Neural cell (in vitro differentiated cells): ENCODE results near the gene ANKMY1. TPM values are rescaled to one million over a fixed set of nuclear protein-coding genes. Genes with fewer than 3 reads are reported as not detected.
"Not testable (repeated sequence)": the region's sequence is repeated elsewhere in the genome, so short reads cannot be mapped to it uniquely, and the experiment has no call there.

Experiments used
- H2AFZ ChIP-seq: fragments of 200-600, 300-800 bp; sonication (generic), shearing (Covaris generic); 2 replicates; pipeline ENCODE4 v1.6.0; 2014; ENCODE audit warnings: low read depth, mild to moderate bottlenecking, antibody characterized with exemption, low read length, moderate library complexity
- H3F3A ChIP-seq: fragments of 200-600 bp; shearing (Covaris generic); 2 replicates; pipeline ENCODE4 v1.6.1; 2016; ENCODE audit warnings: mild to moderate bottlenecking, moderate library complexity, mixed read lengths, antibody characterized with exemption, low read length; ENCODE audit not compliant: insufficient read depth, poor library complexity, severe bottlenecking
- H3K27ac ChIP-seq: fragments of 200-600, 300-800 bp; sonication (generic), shearing (Covaris generic); 2 replicates; pipeline ENCODE4 v1.5.1; 2014; ENCODE audit warnings: mild to moderate bottlenecking, low read length, moderate library complexity
- H3K27me3 ChIP-seq: fragments of 300-800, 200-600 bp; sonication (generic), shearing (Covaris generic); 2 replicates; pipeline ENCODE4 v1.6.0; 2014; ENCODE audit warnings: mild to moderate bottlenecking, low read depth, low read length, moderate library complexity; ENCODE audit not compliant: insufficient read depth
- H3K36me3 ChIP-seq: fragments of 300-800, 200-600 bp; sonication (generic), shearing (Covaris generic); 2 replicates; pipeline ENCODE4 v1.5.1; 2014; ENCODE audit warnings: mild to moderate bottlenecking, antibody characterized with exemption, low read length, moderate library complexity; ENCODE audit not compliant: insufficient read depth
- H3K4me2 ChIP-seq: fragments of 300-800, 200-600 bp; sonication (generic), shearing (Covaris generic); 2 replicates; pipeline ENCODE4 v1.6.0; 2014; ENCODE audit warnings: mild to moderate bottlenecking, low read length
- H3K4me3 ChIP-seq: fragments of 300-800, 200-600 bp; sonication (generic), shearing (Covaris generic); 2 replicates; pipeline ENCODE4 v1.5.1; 2014; ENCODE audit warnings: mild to moderate bottlenecking, low read length, moderate library complexity
- H3K79me2 ChIP-seq: fragments of 200-600 bp; shearing (Covaris generic); replicated peaks from 2 replicates; pipeline ENCODE4 v1.6.0; 2014; ENCODE audit warnings: mild to moderate bottlenecking, low read length, moderate library complexity; ENCODE audit not compliant: insufficient read depth
- H3K9ac ChIP-seq: fragments of 300-800, 200-600 bp; sonication (generic), shearing (Covaris generic); 2 replicates; pipeline ENCODE4 v1.6.1; 2016; ENCODE audit warnings: mild to moderate bottlenecking, low read length, mixed read lengths
- H3K9me2 ChIP-seq: fragments of 200-600 bp; shearing (Covaris generic); 2 replicates; pipeline ENCODE4 v1.6.1; 2016; ENCODE audit warnings: mild to moderate bottlenecking, low read length, mixed read lengths; ENCODE audit not compliant: insufficient read depth
- H3K9me3 ChIP-seq: fragments of 200-600, 300-800 bp; sonication (generic), shearing (Covaris generic); 2 replicates; pipeline ENCODE4 v1.6.1; 2016; ENCODE audit warnings: mild to moderate bottlenecking, mixed run types, low read length, moderate library complexity, mixed read lengths
- H4K20me1 ChIP-seq: fragments of 200-600 bp; shearing (Covaris generic); 2 replicates; pipeline ENCODE4 v1.6.1; 2016; ENCODE audit warnings: mild to moderate bottlenecking, mixed run types; ENCODE audit not compliant: insufficient read depth
- CTCF ChIP-seq: fragments of 450-650 bp; IDR thresholded peaks from 2 replicates; pipeline ENCODE4 v1.5.1; 2014; ENCODE audit warnings: antibody characterized with exemption, mild to moderate bottlenecking, moderate library complexity; ENCODE audit not compliant: poor library complexity, severe bottlenecking
- EP300 ChIP-seq: fragments of 450-650 bp; conservative IDR thresholded peaks from 2 replicates; pipeline ENCODE4 v1.6.1; 2014; ENCODE audit warnings: antibody characterized with exemption, mild to moderate bottlenecking, moderate library complexity; ENCODE audit not compliant: poor library complexity, severe bottlenecking
- EZH2 ChIP-seq: fragments of 200-600, 300-800 bp; shearing (Covaris generic), sonication (generic); IDR thresholded peaks from 2 replicates; pipeline ENCODE4 v1.6.1; 2014; ENCODE audit warnings: antibody characterized with exemption, low read length, borderline replicate concordance, mild to moderate bottlenecking; ENCODE audit not compliant: insufficient read depth, poor library complexity, severe bottlenecking
- MXI1 ChIP-seq: fragments of 450-650 bp; conservative IDR thresholded peaks from 2 replicates; pipeline ENCODE4 v1.6.1; 2014; ENCODE audit warnings: antibody characterized with exemption, mild to moderate bottlenecking; ENCODE audit not compliant: poor library complexity, severe bottlenecking
- POLR2AphosphoS5 ChIP-seq: IDR thresholded peaks from 2 replicates; pipeline ENCODE4 v1.6.1; 2012
- RAD21 ChIP-seq: fragments of 450-650 bp; conservative IDR thresholded peaks from 2 replicates; pipeline ENCODE4 v1.6.1; 2014; ENCODE audit warnings: antibody characterized with exemption, mild to moderate bottlenecking, moderate library complexity
- REST ChIP-seq: IDR thresholded peaks from 2 replicates; pipeline ENCODE4 v1.6.1; 2012; ENCODE audit warnings: borderline replicate concordance
- SMC3 ChIP-seq: fragments of 450-650 bp; conservative IDR thresholded peaks from 2 replicates; pipeline ENCODE4 v1.6.1; 2014; ENCODE audit warnings: antibody characterized with exemption, mild to moderate bottlenecking, moderate library complexity; ENCODE audit not compliant: poor library complexity
- TAF1 ChIP-seq: IDR thresholded peaks from 2 replicates; pipeline ENCODE4 v1.6.1; 2012; ENCODE audit warnings: low read depth
- polyA plus RNA-seq: library from polyadenylated mRNA; depleted of rRNA; stranded (reverse); fragments of >200 nt; gene quantifications from 2 replicates; pipeline ENCODE4 v1.2.3, GENCODE V29; 2014

ANKMY1 gene
- polyA plus RNA-seq, 1 donor from 2014 or later = 6.6 TPM

- H3K4me3 ChIP-seq = no peak overlapping the region
- H2AFZ ChIP-seq = no peak overlapping the region
- no peaks in the 10 kb centered on the region for H3K9me2 ChIP-seq
- no peaks in the 10 kb centered on the region for H3K79me2 ChIP-seq
- no peaks in the 10 kb centered on the region for H4K20me1 ChIP-seq
- peaks cover 4% of the 10 kb centered on the region for H3K36me3 ChIP-seq
- H3F3A ChIP-seq = no peaks in the 10 kb centered on the region
- no peak for TF ChIP-seq SMC3
- TF ChIP-seq CTCF = no peak
- TF ChIP-seq POLR2AphosphoS5 = no peak
- no peak for TF ChIP-seq RAD21
- TF ChIP-seq TAF1 = no peak
- no peak overlapping the region for H3K27ac ChIP-seq
- peaks cover 14% of the 10 kb centered on the region for H3K9me3 ChIP-seq
- H3K27me3 ChIP-seq = peaks cover 11% of the 10 kb centered on the region
- H3K9ac ChIP-seq = no peak overlapping the region
- no peak overlapping the region for H3K4me2 ChIP-seq
Measured at GRCh38 chr2:240522406-240522805, 35.4 kb downstream of the ANKMY1 start.

GRCh38 chr2:240521885-240522284 is 35.9 kb downstream of the ANKMY1 start:
- H4K20me1 ChIP-seq, H3F3A ChIP-seq, H3K9ac ChIP-seq, H3K4me2 ChIP-seq, H3K79me2 ChIP-seq, H3K36me3 ChIP-seq, H3K27ac ChIP-seq, H2AFZ ChIP-seq, H3K9me2 ChIP-seq, H3K4me3 ChIP-seq: not testable (repeated sequence)
- peaks cover 11% of the 10 kb centered on the region for H3K27me3 ChIP-seq
- peaks cover 14% of the 10 kb centered on the region for H3K9me3 ChIP-seq

GRCh38 chr2:240520974-240521350 is 36.8 kb downstream of the ANKMY1 start:
- Histone ChIP-seq H3K36me3 (peaks cover 4% of the 10 kb centered on the region), H3K27me3 (peaks cover 11% of the 10 kb centered on the region), H4K20me1 (no peaks in the 10 kb centered on the region), H3F3A (no peaks in the 10 kb centered on the region), H3K79me2 (no peaks in the 10 kb centered on the region), H3K9ac (no peak overlapping the region), H2AFZ (no peak overlapping the region), H3K9me2 (no peaks in the 10 kb centered on the region), H3K27ac (no peak overlapping the region), H3K4me3 (no peak overlapping the region), H3K9me3 (peaks cover 11% of the 10 kb centered on the region), H3K4me2 (no peak overlapping the region)
- no peak for TF ChIP-seq EZH2
- TF ChIP-seq CTCF = no peak
- TF ChIP-seq REST = no peak
- TF ChIP-seq SMC3 = no peak
- TF ChIP-seq EP300 = no peak
- no peak for TF ChIP-seq MXI1
- TF ChIP-seq POLR2AphosphoS5 = no peak
- no peak for TF ChIP-seq RAD21
